EH (cell line): ENCODE measurements around the gene YIF1B.

Experiments
- DNase-seq: peaks from one replicate; pipeline ENCODE4 v3.0.0-alpha.2; 2015; ENCODE audit warnings: low read depth

The YIF1B gene

GRCh38 chr19:38304352-38304865 lies 11.3 kb downstream of the YIF1B start:
- DNase-seq = no peak

GRCh38 chr19:38303517-38304351 lies 12.0 kb downstream of the YIF1B start, which contains the start of gene C19orf33:
C19orf33 (plus strand) TSS chr19:38304251; CDS start chr19:38304262, 11 bp downstream.
- DNase-seq = no peak

GRCh38 chr19:38298821-38299680 lies 16.7 kb downstream of the YIF1B start:
- peak; percentile 47 for DNase-seq

GRCh38 chr19:38294090-38294489 lies 21.7 kb downstream of the YIF1B start:
- DNase-seq = no peak

GRCh38 chr19:38293281-38293680 lies 22.5 kb downstream of the YIF1B start:
- DNase-seq = no peak

- no peak for DNase-seq
These were observed 23.9 kb downstream of the YIF1B start for GRCh38 chr19:38291855-38292254.

- peak; percentile 98 for DNase-seq
These were observed 25.1 kb downstream of the YIF1B start for GRCh38 chr19:38290631-38291147.

- no peak for DNase-seq
These were observed 25.8 kb downstream of the YIF1B start for GRCh38 chr19:38289955-38290354.

- no peak for DNase-seq
These were observed 27.5 kb downstream of the YIF1B start for GRCh38 chr19:38288123-38288855.

- DNase-seq = no peak
These were observed 28.1 kb downstream of the YIF1B start for GRCh38 chr19:38287604-38288003.

- peak; percentile 65 for DNase-seq
These were observed 30.2 kb downstream of the YIF1B start for GRCh38 chr19:38285567-38285966.

GRCh38 chr19:38284422-38284821 lies 31.3 kb downstream of the YIF1B start:
- no peak for DNase-seq

GRCh38 chr19:38283271-38283670 lies 32.5 kb downstream of the YIF1B start:
- DNase-seq = no peak

- DNase-seq = peak; percentile 43
These were observed 33.8 kb downstream of the YIF1B start for GRCh38 chr19:38281811-38282566.

GRCh38 chr19:38280030-38280921 lies 35.5 kb downstream of the YIF1B start:
- DNase-seq = no peak

- DNase-seq = no peak
These were observed 37.0 kb downstream of the YIF1B start for GRCh38 chr19:38278751-38279150.

GRCh38 chr19:38277969-38278680 lies 37.6 kb downstream of the YIF1B start:
- peak; percentile 98 for DNase-seq

GRCh38 chr19:38277549-38277948 lies 38.2 kb downstream of the YIF1B start:
- DNase-seq = no peak

GRCh38 chr19:38276942-38277517 lies 38.7 kb downstream of the YIF1B start:
- no peak for DNase-seq
